Thyroid gland (tissue), 4 donors: ENCODE measurements around the gene CBLC.

Experiments used
- POLR2A ChIP-seq, 2 donors: fragments of 450-650 bp; IDR thresholded peaks; one replicate each; pipeline ENCODE4 v1.6.1; 2017; ENCODE audit warnings: antibody characterized with exemption in 2 of 2, mild to moderate bottlenecking in 2 of 2, moderate library complexity in 1 of 2
- TF ChIP-seq, protein P1 (sequence below), 6 experiments: fragments of 200-600 bp in 3 of 6; fragments of 450-650 bp in 3 of 6; sonication (generic) in 3 of 6; IDR thresholded peaks; one replicate each; pipeline ENCODE4 v1.5.1; 2016 to 2019; ENCODE audit warnings: antibody characterized with exemption in 6 of 6, mild to moderate bottlenecking in 2 of 6, inconsistent platforms in 1 of 6, moderate library complexity in 1 of 6

GRCh38 chr19:44738603-44739558 is 38.8 kb upstream of the CBLC start:
- TF ChIP-seq, protein P1, sequence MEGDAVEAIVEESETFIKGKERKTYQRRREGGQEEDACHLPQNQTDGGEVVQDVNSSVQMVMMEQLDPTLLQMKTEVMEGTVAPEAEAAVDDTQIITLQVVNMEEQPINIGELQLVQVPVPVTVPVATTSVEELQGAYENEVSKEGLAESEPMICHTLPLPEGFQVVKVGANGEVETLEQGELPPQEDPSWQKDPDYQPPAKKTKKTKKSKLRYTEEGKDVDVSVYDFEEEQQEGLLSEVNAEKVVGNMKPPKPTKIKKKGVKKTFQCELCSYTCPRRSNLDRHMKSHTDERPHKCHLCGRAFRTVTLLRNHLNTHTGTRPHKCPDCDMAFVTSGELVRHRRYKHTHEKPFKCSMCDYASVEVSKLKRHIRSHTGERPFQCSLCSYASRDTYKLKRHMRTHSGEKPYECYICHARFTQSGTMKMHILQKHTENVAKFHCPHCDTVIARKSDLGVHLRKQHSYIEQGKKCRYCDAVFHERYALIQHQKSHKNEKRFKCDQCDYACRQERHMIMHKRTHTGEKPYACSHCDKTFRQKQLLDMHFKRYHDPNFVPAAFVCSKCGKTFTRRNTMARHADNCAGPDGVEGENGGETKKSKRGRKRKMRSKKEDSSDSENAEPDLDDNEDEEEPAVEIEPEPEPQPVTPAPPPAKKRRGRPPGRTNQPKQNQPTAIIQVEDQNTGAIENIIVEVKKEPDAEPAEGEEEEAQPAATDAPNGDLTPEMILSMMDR (IDR thresholded peaks at IDR 0.05) = no peak
- no peak for TF ChIP-seq POLR2A (IDR thresholded peaks at IDR 0.05)
